IMR-90 (cell line): ENCODE data around the gene AGPAT1. TPM values are rescaled to one million over a fixed set of nuclear protein-coding genes. Genes with fewer than 3 reads are reported as not detected.

Experiments used
- ATAC-seq: fragments of 200-7000 bp; cut with Tn5 transposase; 2 replicates; pipeline ENCODE4 v1.9.1; 2020; ENCODE audit warnings: low read depth, mild to moderate bottlenecking, moderate library complexity
- BruUV-seq: library from RNA; stranded (reverse); fragments of 400-500 nt; replicated peaks from 2 replicates; lab custom pipeline; 2021; lab: Mats Ljungman, UMichigan
- CTCF ChIA-PET: fragments of 300-600 bp; formaldehyde crosslinking; extraction: SDS; loops from one replicate; lab custom pipeline; 2021; ENCODE audit warnings: antibody characterized with exemption; lab: Yijun Ruan, JAX
- POLR2A ChIA-PET: fragments of 300-600 bp; sonication (Branson Sonifier 250); formaldehyde crosslinking; loops from one replicate; lab custom pipeline; 2022; ENCODE audit warnings: antibody characterized with exemption; ENCODE audit not compliant: unreplicated experiment; lab: Charles Lee
- DNase-seq: peaks from one replicate; pipeline ENCODE4 v3.0.0; 2013
- H2AFZ ChIP-seq: replicated peaks from 2 replicates; pipeline ENCODE3; 2013; ENCODE audit warnings: low read length, mild to moderate bottlenecking; ENCODE audit not compliant: poor library complexity
- H2AK5ac ChIP-seq: 2 replicates; pipeline ENCODE4 v1.6.1; 2013; ENCODE audit warnings: low read depth, low read length, inconsistent platforms
- H2AK9ac ChIP-seq: replicated peaks from 2 replicates; pipeline ENCODE3; 2013; ENCODE audit warnings: mild to moderate bottlenecking, low read depth, low read length, moderate library complexity; ENCODE audit not compliant: poor library complexity
- H2BK120ac ChIP-seq: 2 replicates; pipeline ENCODE4 v1.6.1; 2013; ENCODE audit warnings: low read depth, low read length, inconsistent platforms
- H2BK15ac ChIP-seq: 3 replicates; pipeline ENCODE4 v1.6.1; 2013; ENCODE audit warnings: low read depth, low read length, inconsistent platforms
- H2BK20ac ChIP-seq: 2 replicates; pipeline ENCODE4 v1.6.1; 2013; ENCODE audit warnings: low read depth, mild to moderate bottlenecking, inconsistent platforms, low read length, moderate library complexity
- H2BK5ac ChIP-seq: 2 replicates; pipeline ENCODE4 v1.6.1; 2013; ENCODE audit warnings: mild to moderate bottlenecking, low read depth, low read length, inconsistent platforms; ENCODE audit not compliant: poor library complexity, severe bottlenecking
- H3K14ac ChIP-seq: replicated peaks from 2 replicates; pipeline ENCODE4 v1.6.1; 2013; ENCODE audit warnings: low read depth, low read length, inconsistent platforms
- H3K18ac ChIP-seq: 2 replicates; pipeline ENCODE4 v1.6.1; 2013; ENCODE audit warnings: low read depth, low read length, control low read depth
- H3K23ac ChIP-seq: 2 replicates; pipeline ENCODE4 v1.6.1; 2013; ENCODE audit warnings: low read depth, low read length, inconsistent platforms
- H3K27ac ChIP-seq: 2 replicates; pipeline ENCODE4 v1.5.1; 2013; ENCODE audit warnings: mild to moderate bottlenecking, control low read depth, low read length; ENCODE audit not compliant: insufficient read depth
- H3K27me3 ChIP-seq: 2 replicates; pipeline ENCODE4 v1.6.1; 2013; ENCODE audit warnings: low read length; ENCODE audit not compliant: control insufficient read depth, insufficient read depth
- H3K36me3 ChIP-seq: 2 replicates; pipeline ENCODE4 v1.6.1; 2013; ENCODE audit warnings: low read length, mixed read lengths; ENCODE audit not compliant: control insufficient read depth, insufficient read depth
- H3K4ac ChIP-seq: 2 replicates; pipeline ENCODE4 v1.6.1; 2013; ENCODE audit warnings: low read depth, low read length, inconsistent platforms
- H3K4me1 ChIP-seq: 2 replicates; pipeline ENCODE4 v1.6.1; 2013; ENCODE audit warnings: low read length, mixed read lengths; ENCODE audit not compliant: control insufficient read depth, insufficient read depth
- H3K4me2 ChIP-seq: 2 replicates; pipeline ENCODE4 v1.6.1; 2013; ENCODE audit warnings: low read depth, mild to moderate bottlenecking, control low read depth, low read length, moderate library complexity
- H3K4me3 ChIP-seq: 2 replicates; pipeline ENCODE4 v1.5.1; 2013; ENCODE audit warnings: low read depth, mild to moderate bottlenecking, control low read depth, low read length, moderate library complexity; ENCODE audit not compliant: insufficient read depth
- H3K56ac ChIP-seq: 2 replicates; pipeline ENCODE4 v1.6.1; 2013; ENCODE audit warnings: low read length, inconsistent platforms; ENCODE audit not compliant: insufficient read depth; ENCODE audit errors: extremely low read depth
- H3K79me1 ChIP-seq, 2 experiments: 2 replicates each; pipeline ENCODE4 v1.6.1; 2013; ENCODE audit warnings: low read length in 2 of 2, inconsistent platforms in 1 of 2, low read depth in 1 of 2
- H3K9ac ChIP-seq: 2 replicates; pipeline ENCODE4 v1.6.1; 2013; ENCODE audit warnings: low read depth, low read length, control low read depth
- H3K9me1 ChIP-seq: 2 replicates; pipeline ENCODE4 v1.6.1; 2013; ENCODE audit warnings: low read length, inconsistent platforms; ENCODE audit not compliant: insufficient read depth
- H3K9me3 ChIP-seq: 2 replicates; pipeline ENCODE4 v1.6.1; 2013; ENCODE audit warnings: low read length; ENCODE audit not compliant: control insufficient read depth, insufficient read depth
- H4K20me1 ChIP-seq: 2 replicates; pipeline ENCODE4 v1.6.1; 2013; ENCODE audit warnings: low read length, inconsistent platforms; ENCODE audit not compliant: insufficient read depth
- H4K5ac ChIP-seq: 2 replicates; pipeline ENCODE4 v1.6.1; 2013; ENCODE audit warnings: mild to moderate bottlenecking, low read depth, low read length, control low read depth
- H4K8ac ChIP-seq, 2 experiments: 2 replicates each; pipeline ENCODE4 v1.6.1; 2013; ENCODE audit warnings: low read depth in 2 of 2, low read length in 2 of 2, control low read depth in 1 of 2, inconsistent platforms in 1 of 2
- H4K91ac ChIP-seq: 2 replicates; pipeline ENCODE4 v1.6.1; 2013; ENCODE audit warnings: low read depth, low read length, inconsistent platforms; ENCODE audit not compliant: insufficient read depth
- BHLHE40 ChIP-seq: fragments of 150-350 bp; IDR thresholded peaks from 2 replicates; pipeline ENCODE4 v1.6.1; 2016; ENCODE audit warnings: mild to moderate bottlenecking, low read depth, low read length
- CEBPB ChIP-seq: IDR thresholded peaks from 2 replicates; pipeline ENCODE4 v1.6.1; 2012; ENCODE audit warnings: low read depth, low read length, improper control_type of control experiment
- CHD1 ChIP-seq: IDR thresholded peaks from 2 replicates; pipeline ENCODE4 v1.6.1; 2012; ENCODE audit warnings: low read depth, low read length, improper control_type of control experiment
- FOS ChIP-seq: fragments of 150-350 bp; IDR thresholded peaks from 2 replicates; pipeline ENCODE4 v1.6.1; 2016; ENCODE audit warnings: low read depth, low read length
- MAFK ChIP-seq: IDR thresholded peaks from 2 replicates; pipeline ENCODE4 v1.6.1; 2012; ENCODE audit warnings: low read depth, low read length, improper control_type of control experiment
- MAZ ChIP-seq: IDR thresholded peaks from 2 replicates; pipeline ENCODE4 v1.6.1; 2012; ENCODE audit warnings: low read depth, mild to moderate bottlenecking, low read length, improper control_type of control experiment, moderate library complexity, borderline replicate concordance
- MXI1 ChIP-seq: IDR thresholded peaks from 2 replicates; pipeline ENCODE4 v1.6.1; 2012; ENCODE audit warnings: low read depth, mild to moderate bottlenecking, low read length, moderate library complexity, borderline replicate concordance
- NFE2L2 ChIP-seq: fragments of 150-350 bp; IDR thresholded peaks from 2 replicates; pipeline ENCODE4 v1.6.1; 2016; ENCODE audit warnings: low read depth, mild to moderate bottlenecking, low read length
- POLR2A ChIP-seq: IDR thresholded peaks from 2 replicates; pipeline ENCODE4 v1.6.1; 2012; ENCODE audit warnings: mild to moderate bottlenecking, low read depth, low read length
- RFX5 ChIP-seq: IDR thresholded peaks from 2 replicates; pipeline ENCODE4 v1.8.0; 2012; ENCODE audit warnings: low read depth, mild to moderate bottlenecking, low read length, moderate library complexity
- SMC3 ChIP-seq: fragments of 150-350 bp; IDR thresholded peaks from 2 replicates; pipeline ENCODE4 v1.6.1; 2016; ENCODE audit warnings: low read depth, mild to moderate bottlenecking, antibody characterized with exemption, low read length, moderate library complexity
- WGBS, 2 experiments: methylation state at CpG; one replicate each; pipeline versions ENCODE4 v1.1.5 to v1.1.7; 2013; ENCODE audit warnings: missing lambda C conversion rate in 2 of 2; ENCODE audit not compliant: insufficient read length in 1 of 2; ENCODE audit errors: extremely low coverage in 2 of 2; 5-methylcytosine and 5-hydroxymethylcytosine counted together
- dilution Hi-C: fragments of 300-500 bp; cut with HindIII; formaldehyde crosslinking; loops from one replicate; pipeline ENCODE4 v1.14.3; 2018; ENCODE audit warnings: low sequenced_read_pairs; ENCODE audit not compliant: unreplicated experiment
- in situ Hi-C: fragments of 300-500 bp; cut with MboI; formaldehyde crosslinking; loops from 3 replicates; pipeline ENCODE4 v1.14.3; 2019; ENCODE audit warnings: low sequenced_read_pairs, inconsistent platforms, mixed read lengths
- intact Hi-C: fragments of 100-400 bp; cut with micrococcal nuclease; formaldehyde crosslinking; loops from 2 replicates; pipeline ENCODE4 v1.10.0; 2022
- polyA plus RNA-seq, 3 experiments: library from polyadenylated mRNA; depleted of rRNA; stranded (reverse); fragments of >200 nt; gene quantifications; 2 replicates each; pipeline ENCODE4 v1.2.3, GENCODE V29; 2012; ENCODE audit warnings: low replicate concordance in 1 of 3
- total RNA-seq: library from RNA; depleted of rRNA; stranded (reverse); fragments of >200 nt; gene quantifications from 2 replicates; pipeline ENCODE4 v1.2.3, GENCODE V29; 2012
- TF ChIP-seq, protein P1 (sequence below): conservative IDR thresholded peaks from 2 replicates; pipeline ENCODE4 v1.5.1; 2012; ENCODE audit warnings: mild to moderate bottlenecking, low read depth, low read length, improper control_type of control experiment
- TF ChIP-seq, protein P2 (sequence below): fragments of 150-350 bp; IDR thresholded peaks from 2 replicates; pipeline ENCODE4 v1.6.1; 2017; ENCODE audit warnings: mild to moderate bottlenecking, antibody characterized with exemption, low read length, low read depth

AGPAT1 gene
- total and polyA plus RNA-seq, 2 of the 4 experiments (the other 2 are of a cell fraction): 27.2 to 116 TPM

DNA sequence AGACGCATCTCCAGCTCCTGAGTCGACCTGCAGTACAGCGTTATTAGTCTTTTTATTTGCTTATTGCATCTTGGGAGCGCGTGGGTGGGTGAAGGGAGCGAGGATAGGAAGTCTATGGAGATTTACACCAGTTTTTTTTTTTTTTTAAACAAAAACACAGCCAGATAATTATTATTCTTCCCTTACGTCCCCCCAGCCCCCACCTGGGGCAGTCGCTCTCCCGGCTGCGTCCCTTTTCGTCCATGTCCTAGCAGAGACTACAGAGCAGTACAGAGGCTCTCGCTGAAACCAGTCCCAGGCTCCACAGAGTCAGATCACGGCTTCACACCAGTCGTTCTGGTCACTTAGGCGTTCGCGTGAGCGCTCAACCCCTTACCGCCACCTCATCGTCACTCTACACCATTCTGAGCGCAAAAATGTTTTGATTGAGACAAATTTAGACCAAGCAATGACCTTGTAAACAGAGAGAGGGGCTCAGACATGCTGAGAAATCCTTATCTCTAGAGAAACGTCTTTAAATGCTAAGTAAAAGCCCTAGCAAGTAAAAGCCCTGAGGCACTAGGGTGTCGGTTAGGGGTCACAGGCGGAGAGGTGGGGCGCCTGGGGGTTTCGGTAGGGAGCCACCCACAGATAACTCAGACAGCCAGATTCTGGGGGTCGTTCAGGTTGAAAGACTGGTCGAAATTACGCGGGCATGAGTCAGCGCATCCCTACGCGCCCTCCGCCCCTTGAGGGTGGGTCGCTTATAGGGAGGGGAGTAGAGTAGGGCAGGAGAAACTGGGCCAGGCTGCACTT is 22.9 kb downstream of the AGPAT1 start:
- peak overlapping the region; percentile 59; the same call in 2 of the 3 replicates for H2BK15ac ChIP-seq
- ATAC-seq: peak; percentile 33
- H3K9me1 ChIP-seq: 0 out of 2 replicates have a peak, but pooled peaks cover 4% of the 10 kb centered on the region
- H3K18ac ChIP-seq: peak overlapping the region; percentile 46
- no TSS peak for BruUV-seq
- H4K8ac ChIP-seq: peak overlapping the region; percentile 75 to 96
- POLR2A ChIA-PET: interaction anchor here (0.7 kb wide), 1 partner anchor 17 kb away, joined by 6 read pairs; no protein-coding TSS in a partner anchor
- peak overlapping the region; percentile 61 for H2BK20ac ChIP-seq
- H3K4ac ChIP-seq: peak overlapping the region; percentile 84
- peak overlapping the region; percentile 70 for H3K9ac ChIP-seq
- H3K56ac ChIP-seq: peak overlapping the region; percentile 58
- peaks cover 6% of the 10 kb centered on the region; the same call in 1 of the 2 replicates for H3K27me3 ChIP-seq
- peak overlapping the region; percentile 68 for H3K14ac ChIP-seq
- peak overlapping the region; percentile 80 for H2AK5ac ChIP-seq
- peaks cover 23% of the 10 kb centered on the region for H3K4me1 ChIP-seq
- peak overlapping the region; percentile 96 for H2AFZ ChIP-seq
- H4K5ac ChIP-seq: peak overlapping the region; percentile 87
- CTCF ChIA-PET: no interaction called here
- no peaks in the 10 kb centered on the region for H4K20me1 ChIP-seq
- peaks cover 2% of the 10 kb centered on the region; the same call in 1 of the 2 replicates for H3K9me3 ChIP-seq
- H3K27ac ChIP-seq: peak overlapping the region; percentile 84
- peak overlapping the region; percentile 73 for H4K91ac ChIP-seq
- peak overlapping the region; percentile 81 for H2BK5ac ChIP-seq
- H2BK120ac ChIP-seq: peak overlapping the region; percentile 78
- peak overlapping the region; percentile 98 for H2AK9ac ChIP-seq
- H3K36me3 ChIP-seq: peaks cover 11% of the 10 kb centered on the region
- peak overlapping the region; percentile 76 for H3K4me2 ChIP-seq
- DNase-seq: peak; percentile 41
- intact Hi-C loops (loop anchor here (2.0 to 10.0 kb wide), 3 partner anchors 24 to 251 kb away; partner anchors contain the start of genes AGPAT1 and ZBTB12), in situ Hi-C loops (no loop called here), dilution Hi-C loops (no loop called here)
- peak overlapping the region; percentile 96 for H3K23ac ChIP-seq
- TF ChIP-seq BHLHE40 (peak; percentile 61), MAZ (peak; percentile 5; the same call in 1 of the 2 replicates), RFX5 (no peak), CHD1 (no peak), MAFK (no peak), NFE2L2 (0 out of 2 replicates have a peak, but pooled peaks have one; percentile 20), FOS (peak; percentile 42; the same call in 1 of the 2 replicates), MXI1 (no peak), POLR2A (peak; percentile 3; the same call in 1 of the 2 replicates), SMC3 (no peak), CEBPB (no peak)
- TF ChIP-seq, protein P1, sequence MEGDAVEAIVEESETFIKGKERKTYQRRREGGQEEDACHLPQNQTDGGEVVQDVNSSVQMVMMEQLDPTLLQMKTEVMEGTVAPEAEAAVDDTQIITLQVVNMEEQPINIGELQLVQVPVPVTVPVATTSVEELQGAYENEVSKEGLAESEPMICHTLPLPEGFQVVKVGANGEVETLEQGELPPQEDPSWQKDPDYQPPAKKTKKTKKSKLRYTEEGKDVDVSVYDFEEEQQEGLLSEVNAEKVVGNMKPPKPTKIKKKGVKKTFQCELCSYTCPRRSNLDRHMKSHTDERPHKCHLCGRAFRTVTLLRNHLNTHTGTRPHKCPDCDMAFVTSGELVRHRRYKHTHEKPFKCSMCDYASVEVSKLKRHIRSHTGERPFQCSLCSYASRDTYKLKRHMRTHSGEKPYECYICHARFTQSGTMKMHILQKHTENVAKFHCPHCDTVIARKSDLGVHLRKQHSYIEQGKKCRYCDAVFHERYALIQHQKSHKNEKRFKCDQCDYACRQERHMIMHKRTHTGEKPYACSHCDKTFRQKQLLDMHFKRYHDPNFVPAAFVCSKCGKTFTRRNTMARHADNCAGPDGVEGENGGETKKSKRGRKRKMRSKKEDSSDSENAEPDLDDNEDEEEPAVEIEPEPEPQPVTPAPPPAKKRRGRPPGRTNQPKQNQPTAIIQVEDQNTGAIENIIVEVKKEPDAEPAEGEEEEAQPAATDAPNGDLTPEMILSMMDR: no peak
- TF ChIP-seq, protein P2, sequence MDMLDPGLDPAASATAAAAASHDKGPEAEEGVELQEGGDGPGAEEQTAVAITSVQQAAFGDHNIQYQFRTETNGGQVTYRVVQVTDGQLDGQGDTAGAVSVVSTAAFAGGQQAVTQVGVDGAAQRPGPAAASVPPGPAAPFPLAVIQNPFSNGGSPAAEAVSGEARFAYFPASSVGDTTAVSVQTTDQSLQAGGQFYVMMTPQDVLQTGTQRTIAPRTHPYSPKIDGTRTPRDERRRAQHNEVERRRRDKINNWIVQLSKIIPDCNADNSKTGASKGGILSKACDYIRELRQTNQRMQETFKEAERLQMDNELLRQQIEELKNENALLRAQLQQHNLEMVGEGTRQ: no peak
- peaks cover 6 to 34% of the 10 kb centered on the region in 2 experiments for H3K79me1 ChIP-seq
- H3K4me3 ChIP-seq: peak overlapping the region; percentile 67
- 24% methylated on average over 3 of the region's 35 CpGs; no CpG with 5 or more reads in 1 of the 2 experiments for WGBS, 2 experiments
